Astrocyte (in vitro differentiated cells and primary cell): ENCODE measurements around the gene ANKRD2.

ENCODE experiments used
- CTCF ChIP-seq: IDR thresholded peaks from 2 replicates; pipeline ENCODE4 v1.5.1; 2011; ENCODE audit warnings: low read depth, mild to moderate bottlenecking, inconsistent platforms, low read length, moderate library complexity; ENCODE audit not compliant: insufficient read depth
- EZH2 ChIP-seq: IDR thresholded peaks from 2 replicates; pipeline ENCODE4 v1.6.1; 2012; ENCODE audit warnings: mild to moderate bottlenecking, low read length, inconsistent platforms; ENCODE audit not compliant: insufficient read depth

DNA sequence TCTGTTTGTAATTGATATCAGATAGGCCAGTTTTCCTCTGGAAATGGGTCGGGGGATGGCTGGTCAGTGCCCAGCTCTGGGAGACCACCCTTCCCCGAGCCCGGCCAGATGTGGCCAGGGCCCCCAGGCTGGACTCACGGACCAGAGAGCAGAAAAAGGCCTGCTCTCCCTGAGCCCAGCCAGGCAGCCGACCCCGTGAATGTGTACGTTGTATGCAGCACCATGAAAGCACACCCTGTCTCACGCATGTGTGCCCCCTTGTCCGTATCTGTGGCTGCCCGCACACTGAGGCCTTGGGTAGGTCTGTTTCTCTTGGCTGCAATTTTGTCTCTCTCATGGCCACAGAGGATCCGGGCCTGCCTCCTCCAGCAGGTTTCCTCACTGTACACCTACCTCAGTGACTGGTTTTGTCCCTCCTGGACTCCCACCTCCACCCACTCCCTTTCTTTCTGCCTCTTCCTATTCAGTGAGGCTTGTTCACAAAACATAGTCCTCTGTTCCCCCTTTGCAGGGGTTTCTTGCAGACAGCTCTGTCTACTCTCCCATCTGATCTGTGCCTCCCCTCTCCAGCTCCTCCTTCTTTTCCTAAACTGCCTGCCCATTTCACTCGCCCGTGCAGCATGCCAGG lies 23.6 kb upstream of the ANKRD2 start:
- TF ChIP-seq CTCF = no peak
- no peak for TF ChIP-seq EZH2
